A549 (cell line): ENCODE results near the gene WDR35. TPM values are rescaled to one million over a fixed set of nuclear protein-coding genes. Genes with fewer than 3 reads are reported as not detected.

Experiments used
- ATAC-seq, 2 experiments: fragments of 200-7000 bp in 1 of 2; fragments of >200 bp in 1 of 2; cut with Nextera tagmentation in 1 of 2; cut with Tn5 transposase in 1 of 2; 3 replicates each; pipeline versions ENCODE4 v1.8.0 to v1.9.1; 2018 to 2020; ENCODE audit warnings: mild to moderate bottlenecking in 1 of 2, moderate library complexity in 1 of 2
- CTCF ChIA-PET: fragments of 300-600 bp; sonication (Branson Sonifier 250); formaldehyde crosslinking; extraction: SDS; loops from one replicate; lab custom pipeline; 2021; ENCODE audit warnings: antibody characterized with exemption, inconsistent platforms; lab: Yijun Ruan, JAX
- POLR2A ChIA-PET: fragments of 350-600 bp; formaldehyde crosslinking; extraction: SDS; loops from one replicate; lab custom pipeline; 2021; ENCODE audit warnings: antibody characterized with exemption, inconsistent platforms; lab: Yijun Ruan, JAX
- DNase-seq, 2 experiments: peaks; one replicate each; pipeline versions ENCODE4 v3.0.0 to v3.0.0-alpha.2; 2011 to 2016; ENCODE audit warnings: low read depth in 1 of 2, low spot score in 1 of 2
- FAIRE-seq: peaks from 2 replicates; lab custom pipeline; 2011; peaks lifted over from hg19 to GRCh38; lab: Jason Lieb, UNC
- H3K27ac ChIP-seq, 2 experiments: fragments of >200 bp; sonication (Bioruptor Twin); formaldehyde crosslinking; 3 replicates each; pipeline ENCODE4 v1.5.1; 2016 to 2017
- H3K4me1 ChIP-seq: fragments of >200 bp; sonication (Bioruptor Twin); formaldehyde crosslinking; 3 replicates; pipeline ENCODE4 v1.6.1; 2016
- H3K4me2 ChIP-seq: fragments of >200 bp; sonication (Bioruptor Twin); formaldehyde crosslinking; 3 replicates; pipeline ENCODE4 v1.6.1; 2016
- H3K4me3 ChIP-seq: fragments of >200 bp; sonication (Bioruptor Twin); formaldehyde crosslinking; 3 replicates; pipeline ENCODE4 v1.5.1; 2016
- H3K9me3 ChIP-seq: fragments of >200 bp; sonication (Bioruptor Twin); formaldehyde crosslinking; 3 replicates; pipeline ENCODE4 v1.6.1; 2016
- CHD2 ChIP-seq: fragments of 150-350 bp; IDR thresholded peaks from 2 replicates; pipeline ENCODE4 v1.6.1; 2014; ENCODE audit warnings: low read length; ENCODE audit not compliant: partially characterized antibody
- EP300 ChIP-seq, 2 experiments: fragments of >200 bp; sonication (Bioruptor Twin); formaldehyde crosslinking; IDR thresholded peaks; 2 replicates in 1 of 2; 3 replicates in 1 of 2; pipeline ENCODE4 v1.6.1; 2016 to 2017
- HEYL ChIP-seq: fragments of 250-450 bp; sonication (Bioruptor Pico); IDR thresholded peaks from 2 replicates; pipeline ENCODE4 v1.8.0; 2021; ENCODE audit warnings: mild to moderate bottlenecking, moderate library complexity
- JUN ChIP-seq, 2 experiments: fragments of >200 bp; sonication (Bioruptor Twin); formaldehyde crosslinking; IDR thresholded peaks; 2 replicates in 1 of 2; 3 replicates in 1 of 2; pipeline ENCODE4 v1.6.1; 2016 to 2017
- KDM5A ChIP-seq: fragments of 200-600 bp; sonication (generic); IDR thresholded peaks from 2 replicates; pipeline ENCODE4 v1.6.1; 2016; ENCODE audit warnings: antibody characterized with exemption, mild to moderate bottlenecking
- MAFK ChIP-seq: fragments of 450-650 bp; IDR thresholded peaks from 2 replicates; pipeline ENCODE4 v1.6.1; 2014; ENCODE audit not compliant: partially characterized antibody
- MYC ChIP-seq: IDR thresholded peaks from 2 replicates; pipeline ENCODE4 v1.6.1; 2012; ENCODE audit warnings: mild to moderate bottlenecking, inconsistent platforms, low read length, improper control_type of control experiment, borderline replicate concordance
- NR3C1 ChIP-seq: fragments of >200 bp; sonication (Bioruptor Twin); formaldehyde crosslinking; IDR thresholded peaks from 3 replicates; pipeline ENCODE4 v1.6.1; 2017
- PHF8 ChIP-seq: fragments of 200-600 bp; sonication (generic); IDR thresholded peaks from 2 replicates; pipeline ENCODE4 v1.6.1; 2016; ENCODE audit warnings: low read depth, mild to moderate bottlenecking, antibody characterized with exemption, moderate library complexity, borderline replicate concordance
- POLR2A ChIP-seq: IDR thresholded peaks from 2 replicates; pipeline ENCODE4 v1.6.1; 2012; ENCODE audit warnings: mild to moderate bottlenecking, low read length
- RCOR1 ChIP-seq: fragments of 150-350 bp; IDR thresholded peaks from 2 replicates; pipeline ENCODE4 v1.6.1; 2014; ENCODE audit warnings: antibody characterized with exemption, low read length, low read depth
- SMC3 ChIP-seq: fragments of >200 bp; sonication (Bioruptor Twin); formaldehyde crosslinking; IDR thresholded peaks from 3 replicates; pipeline ENCODE4 v1.6.1; 2018; ENCODE audit warnings: inconsistent platforms
- TP53 ChIP-seq: fragments of 250-450 bp; sonication (Bioruptor Pico); IDR thresholded peaks from 2 replicates; pipeline ENCODE4 v1.5.0; 2021; ENCODE audit warnings: mild to moderate bottlenecking, moderate library complexity
- ZNF302 ChIP-seq: fragments of 250-450 bp; sonication (Bioruptor Pico); IDR thresholded peaks from 2 replicates; pipeline ENCODE4 v1.9.0; 2021; ENCODE audit warnings: inconsistent platforms, mild to moderate bottlenecking, moderate library complexity
- WGBS: methylation state at CpG from one replicate; pipeline ENCODE4 v1.1.6; 2017; ENCODE audit errors: missing lambda C conversion rate; 5-methylcytosine and 5-hydroxymethylcytosine counted together
- polyA plus RNA-seq, 4 experiments: library from polyadenylated mRNA; depleted of rRNA in 3 of 4; stranded (reverse); fragments of >200 nt; fragmentation: RNase III in 1 of 4; extraction: RNeasy Plus Mini Kit Qiagen cat#74134 plus additional on column Dnase treatment in 1 of 4; gene quantifications; 2 replicates in 3 of 4; 3 replicates in 1 of 4; pipeline ENCODE4 v1.2.3, GENCODE V29; 2011 to 2017
- TF ChIP-seq, protein P1 (sequence below): IDR thresholded peaks from 2 replicates; pipeline ENCODE4 v1.6.1; 2012
- TF ChIP-seq, protein P2 (sequence below): IDR thresholded peaks from 2 replicates; pipeline ENCODE4 v1.6.1; 2012
- TF ChIP-seq, protein P3 (sequence below): fragments of >200 bp; sonication (Bioruptor Twin); formaldehyde crosslinking; IDR thresholded peaks from 2 replicates; pipeline ENCODE4 v1.6.1; 2016
- TF ChIP-seq, protein P4 (sequence below): fragments of 450-650 bp; IDR thresholded peaks from 2 replicates; pipeline ENCODE4 v1.6.1; 2014; ENCODE audit warnings: antibody characterized with exemption
- TF ChIP-seq, protein P5 (sequence below): fragments of >200 bp; sonication (Bioruptor Twin); formaldehyde crosslinking; IDR thresholded peaks from 3 replicates; pipeline ENCODE4 v1.6.1; 2016

WDR35 gene
- polyA plus RNA-seq, 2 of the 4 experiments (the other 2 are of a cell fraction) = 12.1 to 28.5 TPM

DNA sequence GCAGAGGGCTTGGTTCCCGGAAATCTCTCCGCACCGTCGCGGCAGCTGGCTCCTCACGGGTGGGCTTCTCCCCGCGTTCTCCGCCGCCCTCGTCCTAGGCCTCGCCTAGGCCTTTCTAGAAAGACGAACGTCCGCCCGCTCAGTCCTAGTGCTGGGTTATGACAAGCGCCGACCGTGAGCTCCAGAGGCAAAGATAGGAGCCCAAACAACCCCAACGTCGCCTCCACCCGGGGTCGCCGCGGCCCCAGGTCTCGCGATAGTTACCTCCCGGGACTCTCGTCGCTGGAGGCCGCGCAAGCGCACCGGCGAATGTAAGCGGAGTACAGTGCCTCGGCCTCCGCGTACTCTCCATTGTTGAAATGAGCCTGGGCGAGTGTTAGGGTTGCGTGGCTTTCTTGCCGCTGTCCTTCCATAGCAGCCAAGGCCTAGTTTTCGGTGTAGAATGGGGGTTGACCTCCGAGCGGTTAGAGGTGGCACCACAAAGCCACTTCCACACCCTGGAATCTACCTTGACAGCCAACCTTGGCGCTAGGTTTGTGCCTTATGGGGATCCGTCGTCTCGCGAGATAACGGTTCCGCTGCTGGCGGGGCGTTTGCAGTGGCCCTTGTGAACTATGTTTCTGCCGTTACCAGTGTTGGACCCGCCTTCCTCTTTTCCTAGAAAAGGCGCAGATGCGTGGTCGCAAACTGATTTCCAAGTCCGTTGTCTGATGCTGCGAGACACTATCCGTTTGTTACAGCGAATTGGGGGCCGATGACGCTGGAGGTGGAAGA is 88.3 kb downstream of the WDR35 start, which contains the start of gene TTC32 (continued):
- TF ChIP-seq PHF8 (peak; percentile 78), TP53 (CRISPR knock-in tag) (peak; percentile 87; the same call in 1 of the 2 replicates), RCOR1 (no peak), MAFK (peak; percentile 12), POLR2A (peak; percentile 75), MYC (peak; percentile 22; the same call in 1 of the 2 replicates), CHD2 (peak; percentile 91), SMC3 (peak; percentile 16; the same call in 1 of the 3 replicates)
- TF ChIP-seq, protein P1, sequence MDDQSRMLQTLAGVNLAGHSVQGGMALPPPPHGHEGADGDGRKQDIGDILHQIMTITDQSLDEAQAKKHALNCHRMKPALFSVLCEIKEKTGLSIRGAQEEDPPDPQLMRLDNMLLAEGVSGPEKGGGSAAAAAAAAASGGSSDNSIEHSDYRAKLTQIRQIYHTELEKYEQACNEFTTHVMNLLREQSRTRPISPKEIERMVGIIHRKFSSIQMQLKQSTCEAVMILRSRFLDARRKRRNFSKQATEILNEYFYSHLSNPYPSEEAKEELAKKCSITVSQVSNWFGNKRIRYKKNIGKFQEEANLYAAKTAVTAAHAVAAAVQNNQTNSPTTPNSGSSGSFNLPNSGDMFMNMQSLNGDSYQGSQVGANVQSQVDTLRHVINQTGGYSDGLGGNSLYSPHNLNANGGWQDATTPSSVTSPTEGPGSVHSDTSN = 0 out of 2 replicates have a peak, but pooled peaks have one; percentile 34
- TF ChIP-seq, protein P2, sequence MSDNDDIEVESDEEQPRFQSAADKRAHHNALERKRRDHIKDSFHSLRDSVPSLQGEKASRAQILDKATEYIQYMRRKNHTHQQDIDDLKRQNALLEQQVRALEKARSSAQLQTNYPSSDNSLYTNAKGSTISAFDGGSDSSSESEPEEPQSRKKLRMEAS = peak; percentile 82
- TF ChIP-seq, protein P3, sequence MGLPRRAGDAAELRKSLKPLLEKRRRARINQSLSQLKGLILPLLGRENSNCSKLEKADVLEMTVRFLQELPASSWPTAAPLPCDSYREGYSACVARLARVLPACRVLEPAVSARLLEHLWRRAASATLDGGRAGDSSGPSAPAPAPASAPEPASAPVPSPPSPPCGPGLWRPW = no peak
- TF ChIP-seq, protein P4, sequence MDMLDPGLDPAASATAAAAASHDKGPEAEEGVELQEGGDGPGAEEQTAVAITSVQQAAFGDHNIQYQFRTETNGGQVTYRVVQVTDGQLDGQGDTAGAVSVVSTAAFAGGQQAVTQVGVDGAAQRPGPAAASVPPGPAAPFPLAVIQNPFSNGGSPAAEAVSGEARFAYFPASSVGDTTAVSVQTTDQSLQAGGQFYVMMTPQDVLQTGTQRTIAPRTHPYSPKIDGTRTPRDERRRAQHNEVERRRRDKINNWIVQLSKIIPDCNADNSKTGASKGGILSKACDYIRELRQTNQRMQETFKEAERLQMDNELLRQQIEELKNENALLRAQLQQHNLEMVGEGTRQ = no peak

DNA sequence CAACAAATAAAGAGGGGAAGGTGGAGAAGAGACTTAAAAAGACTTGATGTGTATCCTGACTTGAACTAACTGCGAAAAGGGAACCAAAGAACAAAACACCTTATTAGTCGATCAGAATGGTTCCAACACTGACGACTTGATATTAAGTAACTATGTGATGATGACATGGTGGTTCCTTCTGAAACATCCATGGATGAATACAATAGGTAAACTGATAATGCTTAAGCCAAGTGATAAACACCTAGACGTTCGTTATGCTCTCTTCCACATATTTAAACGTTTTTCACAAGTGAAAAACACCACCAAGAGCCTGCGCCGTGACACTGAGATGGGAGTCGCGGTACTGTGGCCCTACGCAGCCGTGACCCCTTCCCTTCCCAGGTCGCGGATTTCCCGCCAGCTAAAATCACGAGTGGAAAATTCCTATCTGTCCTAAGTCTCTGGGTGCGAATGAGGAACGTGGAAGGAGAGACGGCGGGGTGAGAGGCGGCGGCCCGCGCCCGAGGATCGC is 88.9 kb downstream of the WDR35 start:
- FAIRE-seq (no peak), ATAC-seq (peak; percentile 45 to 50), DNase-seq (peak; percentile 13 to 35)
- Histone ChIP-seq H3K4me2 (peak overlapping the region; percentile 90), H3K4me1 (peaks cover 37% of the 10 kb centered on the region; the same call in 2 of the 3 replicates), H3K9me3 (no peaks in the 10 kb centered on the region), H3K27ac (peak overlapping the region; percentile 91 to 97), H3K4me3 (peak overlapping the region; percentile 61)
- ChIA-PET POLR2A (interaction anchor here (0.7 to 1.0 kb wide), 6 partner anchors 8 to 324 kb away, joined by 3 to 7 read pairs (median 4); partner anchors contain the start of gene SDC1), CTCF (no interaction called here)
- TF ChIP-seq ZNF302 (CRISPR knock-in tag) (no peak), NR3C1 (no peak), KDM5A (peak; percentile 30; the same call in 1 of the 2 replicates), JUN (IDR thresholded peaks at IDR 0.05) (no peak), MAFK (no peak), PHF8 (no peak), HEYL (CRISPR knock-in tag) (no peak), EP300 (IDR thresholded peaks at IDR 0.05) (no peak)
- TF ChIP-seq, protein P5, sequence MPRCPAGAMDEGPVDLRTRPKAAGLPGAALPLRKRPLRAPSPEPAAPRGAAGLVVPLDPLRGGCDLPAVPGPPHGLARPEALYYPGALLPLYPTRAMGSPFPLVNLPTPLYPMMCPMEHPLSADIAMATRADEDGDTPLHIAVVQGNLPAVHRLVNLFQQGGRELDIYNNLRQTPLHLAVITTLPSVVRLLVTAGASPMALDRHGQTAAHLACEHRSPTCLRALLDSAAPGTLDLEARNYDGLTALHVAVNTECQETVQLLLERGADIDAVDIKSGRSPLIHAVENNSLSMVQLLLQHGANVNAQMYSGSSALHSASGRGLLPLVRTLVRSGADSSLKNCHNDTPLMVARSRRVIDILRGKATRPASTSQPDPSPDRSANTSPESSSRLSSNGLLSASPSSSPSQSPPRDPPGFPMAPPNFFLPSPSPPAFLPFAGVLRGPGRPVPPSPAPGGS = no peak
- 2% methylated on average over 26 of the region's 26 CpGs for WGBS
